ENCODE measurements around the gene VAT1L. TPM values are rescaled to one million over a fixed set of nuclear protein-coding genes. Genes with fewer than 3 reads are reported as not detected.

The VAT1L gene
- polyA plus RNA-seq, 1 of the 3 experiments (the other 2 are of a cell fraction) = 52.5 TPM

DNA sequence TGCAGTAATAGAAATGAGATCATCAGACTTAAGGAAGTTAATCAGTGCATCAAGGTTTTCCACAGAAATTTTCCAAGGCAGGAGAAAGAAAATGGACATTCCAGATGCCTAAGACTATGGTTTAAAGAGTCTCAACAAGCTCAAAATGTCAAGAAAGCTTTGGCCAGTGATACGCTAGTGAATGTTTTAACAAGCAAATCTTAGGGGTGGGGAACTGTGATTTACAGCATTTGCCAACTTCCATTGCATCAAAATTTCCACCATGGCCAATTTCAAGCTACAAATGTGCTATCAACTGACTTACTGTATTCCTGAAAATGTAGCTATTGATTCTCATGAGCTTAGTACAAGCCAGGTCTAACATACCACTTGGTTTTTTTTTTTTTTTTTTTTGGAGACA is 151.6 kb downstream of the VAT1L start (continued):
- TF ChIP-seq, protein P1, sequence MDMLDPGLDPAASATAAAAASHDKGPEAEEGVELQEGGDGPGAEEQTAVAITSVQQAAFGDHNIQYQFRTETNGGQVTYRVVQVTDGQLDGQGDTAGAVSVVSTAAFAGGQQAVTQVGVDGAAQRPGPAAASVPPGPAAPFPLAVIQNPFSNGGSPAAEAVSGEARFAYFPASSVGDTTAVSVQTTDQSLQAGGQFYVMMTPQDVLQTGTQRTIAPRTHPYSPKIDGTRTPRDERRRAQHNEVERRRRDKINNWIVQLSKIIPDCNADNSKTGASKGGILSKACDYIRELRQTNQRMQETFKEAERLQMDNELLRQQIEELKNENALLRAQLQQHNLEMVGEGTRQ (IDR thresholded peaks at IDR 0.05; ENCODE audit: borderline replicate concordance, low read depth, low read length) = no peak
- TF ChIP-seq YY1 (IDR thresholded peaks at IDR 0.05; ENCODE audit: low read depth) (no peak), RAD21 (IDR thresholded peaks at IDR 0.05; ENCODE audit: low read length) (no peak)

DNA sequence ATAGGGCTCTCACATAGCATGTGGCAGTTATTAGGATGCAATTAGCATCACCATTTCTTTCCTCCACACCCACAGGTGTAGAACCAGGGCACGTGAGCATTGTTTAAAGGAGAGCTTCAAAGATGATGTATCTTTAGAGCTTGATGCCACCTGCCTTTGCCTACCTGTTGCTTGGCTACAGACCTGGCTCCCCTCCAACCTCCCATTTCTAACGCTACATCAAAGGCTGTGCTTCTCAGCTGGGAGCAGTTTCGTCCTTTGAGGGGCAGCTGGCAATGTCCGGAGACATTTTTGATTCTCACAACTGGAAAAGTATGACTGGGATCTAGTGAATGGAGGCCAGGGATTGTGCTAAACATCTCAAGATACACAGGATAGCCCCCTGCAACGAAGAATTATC is 155.4 kb downstream of the VAT1L start:
- CTCF ChIA-PET = no interaction called here
- Histone ChIP-seq H3F3A (replicated peaks; ENCODE audit: insufficient read depth) (peaks cover 6% of the 10 kb centered on the region), H3K4me2 (no peak overlapping the region), H3K9ac (no peak overlapping the region), H3K9me3 (no peaks in the 10 kb centered on the region), H3K4me1 (ENCODE audit: control insufficient read depth in 1 of 2, insufficient read depth in 2 of 2, low read depth in 1 of 2, low read length in 1 of 2) (peaks cover 0 to 3% of the 10 kb centered on the region in 2 experiments; a peak in 1 of 4 replicates), H3K79me2 (ENCODE audit: insufficient read depth) (no peaks in the 10 kb centered on the region), H2AFZ (ENCODE audit: low read depth) (no peak overlapping the region), H3K27me3 (ENCODE audit: insufficient read depth) (no peaks in the 10 kb centered on the region), H3K4me3 (ENCODE audit: low read depth in 2 of 2, low read length in 1 of 2) (no peak overlapping the region), H3K36me3 (replicated peaks in 1 of 2; ENCODE audit: control insufficient read depth in 1 of 2, insufficient read depth in 2 of 2, low read length in 1 of 2) (no peaks in the 10 kb centered on the region), H3K27ac (ENCODE audit: low read depth in 2 of 2, low read length in 1 of 2) (no peak overlapping the region), H4K20me1 (ENCODE audit: insufficient read depth) (no peaks in the 10 kb centered on the region), H3K9me2 (no peaks in the 10 kb centered on the region)
- TF ChIP-seq FOXM1 (IDR thresholded peaks at IDR 0.05; ENCODE audit: low read depth) (no peak), RXRA (IDR thresholded peaks at IDR 0.05; ENCODE audit: borderline replicate concordance, low read depth) (no peak), NFIC (IDR thresholded peaks at IDR 0.05; ENCODE audit: borderline replicate concordance) (no peak), TEAD4 (IDR thresholded peaks at IDR 0.05; ENCODE audit: borderline replicate concordance, insufficient read depth) (no peak), TAF1 (IDR thresholded peaks at IDR 0.05; ENCODE audit: borderline replicate concordance, low read depth, low read length) (no peak), NRF1 (IDR thresholded peaks at IDR 0.05; ENCODE audit: low read depth, low read length) (no peak), RAD21 (IDR thresholded peaks at IDR 0.05; ENCODE audit: low read length) (no peak), FOXJ3 (CRISPR knock-in tag; IDR thresholded peaks at IDR 0.05) (no peak)
- TF ChIP-seq, protein P2, sequence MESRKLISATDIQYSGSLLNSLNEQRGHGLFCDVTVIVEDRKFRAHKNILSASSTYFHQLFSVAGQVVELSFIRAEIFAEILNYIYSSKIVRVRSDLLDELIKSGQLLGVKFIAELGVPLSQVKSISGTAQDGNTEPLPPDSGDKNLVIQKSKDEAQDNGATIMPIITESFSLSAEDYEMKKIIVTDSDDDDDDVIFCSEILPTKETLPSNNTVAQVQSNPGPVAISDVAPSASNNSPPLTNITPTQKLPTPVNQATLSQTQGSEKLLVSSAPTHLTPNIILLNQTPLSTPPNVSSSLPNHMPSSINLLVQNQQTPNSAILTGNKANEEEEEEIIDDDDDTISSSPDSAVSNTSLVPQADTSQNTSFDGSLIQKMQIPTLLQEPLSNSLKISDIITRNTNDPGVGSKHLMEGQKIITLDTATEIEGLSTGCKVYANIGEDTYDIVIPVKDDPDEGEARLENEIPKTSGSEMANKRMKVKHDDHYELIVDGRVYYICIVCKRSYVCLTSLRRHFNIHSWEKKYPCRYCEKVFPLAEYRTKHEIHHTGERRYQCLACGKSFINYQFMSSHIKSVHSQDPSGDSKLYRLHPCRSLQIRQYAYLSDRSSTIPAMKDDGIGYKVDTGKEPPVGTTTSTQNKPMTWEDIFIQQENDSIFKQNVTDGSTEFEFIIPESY (IDR thresholded peaks at IDR 0.05; ENCODE audit: borderline replicate concordance, low read depth) = no peak
- 89% methylated on average over 5 of the region's 5 CpGs for WGBS (ENCODE audit: low lambda C conversion rate)
- DNase-seq = no peak
- POLR2A ChIA-PET = no interaction called here

DNA sequence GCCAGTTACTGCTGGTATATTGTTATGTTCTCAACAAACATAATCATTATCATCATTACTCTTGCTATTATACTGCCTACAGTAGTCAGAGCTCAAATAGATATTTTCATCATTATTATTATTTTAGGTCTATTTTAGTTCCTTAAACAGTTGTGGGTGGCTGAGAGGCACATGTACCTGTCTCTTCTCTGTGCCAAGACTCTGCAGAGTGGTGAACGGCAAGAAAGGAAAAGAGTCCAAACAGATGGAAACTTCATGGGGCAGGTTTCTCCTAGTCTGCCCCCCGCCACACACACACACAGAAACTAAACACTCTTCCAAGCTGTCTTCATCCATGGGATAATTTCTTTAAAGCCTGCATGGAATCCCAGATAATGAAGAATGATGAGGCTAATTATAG is 156.3 kb downstream of the VAT1L start:
- WGBS (ENCODE audit: low lambda C conversion rate) = 86% methylated on average over 2 of the region's 2 CpGs
- no peaks in the 10 kb centered on the region for H3K9me2 ChIP-seq
- no peaks in the 10 kb centered on the region for H3K36me3 ChIP-seq (replicated peaks in 1 of 2; ENCODE audit: control insufficient read depth in 1 of 2, insufficient read depth in 2 of 2, low read length in 1 of 2)
- POLR2A ChIA-PET = no interaction called here
- no peaks in the 10 kb centered on the region for H3K9me3 ChIP-seq
- H3K4me3 ChIP-seq (ENCODE audit: low read depth in 2 of 2, low read length in 1 of 2) = no peak overlapping the region
- peaks cover 2% of the 10 kb centered on the region for H3F3A ChIP-seq (replicated peaks; ENCODE audit: insufficient read depth)
- no peak overlapping the region for H3K27ac ChIP-seq (ENCODE audit: low read depth in 2 of 2, low read length in 1 of 2)
- H3K4me2 ChIP-seq = no peak overlapping the region
- H3K9ac ChIP-seq = no peak overlapping the region
- H3K27me3 ChIP-seq (ENCODE audit: insufficient read depth) = no peaks in the 10 kb centered on the region
- peaks cover 0 to 5% of the 10 kb centered on the region in 2 experiments; a peak in 1 of 4 replicates for H3K4me1 ChIP-seq (ENCODE audit: control insufficient read depth in 1 of 2, insufficient read depth in 2 of 2, low read depth in 1 of 2, low read length in 1 of 2)
- no peaks in the 10 kb centered on the region for H4K20me1 ChIP-seq (ENCODE audit: insufficient read depth)
- no peak for DNase-seq
- H2AFZ ChIP-seq (ENCODE audit: low read depth) = no peak overlapping the region
- CTCF ChIA-PET = no interaction called here
- no peaks in the 10 kb centered on the region for H3K79me2 ChIP-seq (ENCODE audit: insufficient read depth)
- TF ChIP-seq FOSL2 (IDR thresholded peaks at IDR 0.05; ENCODE audit: borderline replicate concordance, low read depth) (no peak), TEAD4 (IDR thresholded peaks at IDR 0.05; ENCODE audit: borderline replicate concordance, insufficient read depth) (no peak), MEF2A (IDR thresholded peaks at IDR 0.05; ENCODE audit: borderline replicate concordance, low read depth) (no peak), JUND (IDR thresholded peaks at IDR 0.05) (no peak), RAD21 (IDR thresholded peaks at IDR 0.05; ENCODE audit: low read length) (no peak), TCF12 (IDR thresholded peaks at IDR 0.05) (no peak), CHD2 (IDR thresholded peaks at IDR 0.05; ENCODE audit: low read length, partially characterized antibody) (no peak), RFX5 (IDR thresholded peaks at IDR 0.05; ENCODE audit: low read length) (no peak), SMC3 (IDR thresholded peaks at IDR 0.05; ENCODE audit: low read depth, low read length) (no peak), FOXJ3 (CRISPR knock-in tag; IDR thresholded peaks at IDR 0.05) (no peak)
- TF ChIP-seq, protein P3, sequence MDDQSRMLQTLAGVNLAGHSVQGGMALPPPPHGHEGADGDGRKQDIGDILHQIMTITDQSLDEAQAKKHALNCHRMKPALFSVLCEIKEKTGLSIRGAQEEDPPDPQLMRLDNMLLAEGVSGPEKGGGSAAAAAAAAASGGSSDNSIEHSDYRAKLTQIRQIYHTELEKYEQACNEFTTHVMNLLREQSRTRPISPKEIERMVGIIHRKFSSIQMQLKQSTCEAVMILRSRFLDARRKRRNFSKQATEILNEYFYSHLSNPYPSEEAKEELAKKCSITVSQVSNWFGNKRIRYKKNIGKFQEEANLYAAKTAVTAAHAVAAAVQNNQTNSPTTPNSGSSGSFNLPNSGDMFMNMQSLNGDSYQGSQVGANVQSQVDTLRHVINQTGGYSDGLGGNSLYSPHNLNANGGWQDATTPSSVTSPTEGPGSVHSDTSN (IDR thresholded peaks at IDR 0.05) = no peak
- TF ChIP-seq, protein P4, sequence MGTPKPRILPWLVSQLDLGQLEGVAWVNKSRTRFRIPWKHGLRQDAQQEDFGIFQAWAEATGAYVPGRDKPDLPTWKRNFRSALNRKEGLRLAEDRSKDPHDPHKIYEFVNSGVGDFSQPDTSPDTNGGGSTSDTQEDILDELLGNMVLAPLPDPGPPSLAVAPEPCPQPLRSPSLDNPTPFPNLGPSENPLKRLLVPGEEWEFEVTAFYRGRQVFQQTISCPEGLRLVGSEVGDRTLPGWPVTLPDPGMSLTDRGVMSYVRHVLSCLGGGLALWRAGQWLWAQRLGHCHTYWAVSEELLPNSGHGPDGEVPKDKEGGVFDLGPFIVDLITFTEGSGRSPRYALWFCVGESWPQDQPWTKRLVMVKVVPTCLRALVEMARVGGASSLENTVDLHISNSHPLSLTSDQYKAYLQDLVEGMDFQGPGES (IDR thresholded peaks at IDR 0.05; ENCODE audit: low read depth, low read length) = no peak
